Esophagus muscularis mucosa (tissue), 4 donors: ENCODE measurements around the gene DROSHA. TPM values are rescaled to one million over a fixed set of nuclear protein-coding genes. Genes with fewer than 3 reads are reported as not detected.

ENCODE experiments used
- DNase-seq: peaks from one replicate; pipeline ENCODE4 v3.0.0-alpha.2; 2017; ENCODE audit errors: extremely low spot score
- H3K27ac ChIP-seq, 4 donors: fragments of 200-600 bp; sonication (generic); replicated peaks in 1 of 4; 1 replicate in 3 of 4; 2 replicates in 1 of 4; pipeline ENCODE4 v1.5.1; 2016 to 2019; ENCODE audit warnings: mild to moderate bottlenecking in 1 of 4
- H3K27me3 ChIP-seq, 4 donors: fragments of 200-600 bp; sonication (generic); one replicate each; pipeline versions ENCODE4 v1.5.1 to v1.6.0; 2016 to 2019
- H3K36me3 ChIP-seq, 4 donors: fragments of 200-600 bp; sonication (generic); one replicate each; pipeline ENCODE4 v1.5.1; 2016 to 2019
- H3K4me1 ChIP-seq, 4 donors: fragments of 200-600 bp; sonication (generic); one replicate each; pipeline ENCODE4 v1.5.1; 2016 to 2019
- H3K4me3 ChIP-seq, 4 donors: fragments of 200-600 bp; sonication (generic); 1 replicate in 2 of 4; 2 replicates in 2 of 4; pipeline ENCODE4 v1.5.1; 2016 to 2019; ENCODE audit warnings: mild to moderate bottlenecking in 4 of 4, moderate library complexity in 1 of 4
- H3K9me3 ChIP-seq, 4 donors: fragments of 200-600 bp; sonication (generic); 1 replicate in 3 of 4; 2 replicates in 1 of 4; pipeline ENCODE4 v1.5.1; 2016 to 2019
- EP300 ChIP-seq: sonication (generic); formaldehyde crosslinking; IDR thresholded peaks from one replicate; pipeline ENCODE4 v1.6.1; 2017; ENCODE audit warnings: antibody characterized with exemption
- POLR2A ChIP-seq: fragments of 450-650 bp; IDR thresholded peaks from one replicate; pipeline ENCODE4 v1.6.1; 2017; ENCODE audit warnings: antibody characterized with exemption, moderate library complexity, mild to moderate bottlenecking, low read depth
- POLR2AphosphoS5 ChIP-seq, 2 donors: sonication (generic); formaldehyde crosslinking; IDR thresholded peaks; one replicate each; pipeline ENCODE4 v1.6.1; 2017; ENCODE audit warnings: antibody characterized with exemption in 2 of 2
- WGBS: methylation state at CpG from one replicate; pipeline ENCODE4 v1.1.5; 2018; 5-methylcytosine and 5-hydroxymethylcytosine counted together
- intact Hi-C: fragments of 100-400 bp; cut with DNase I; formaldehyde crosslinking; loops from one replicate; pipeline ENCODE4 v1.15.1; 2023
- total RNA-seq, 4 donors: library from RNA; depleted of rRNA; stranded (reverse); fragments of >200 nt; gene quantifications; one replicate each; pipeline versions ENCODE4 v1.1.0 to v1.2.1, GENCODE V29; 2016
- TF ChIP-seq, protein P1 (sequence below), 3 experiments: fragments of 200-600 bp in 2 of 3; fragments of 450-650 bp in 1 of 3; sonication (generic) in 2 of 3; IDR thresholded peaks; one replicate each; pipeline ENCODE4 v1.5.1; 2017 to 2019; ENCODE audit warnings: antibody characterized with exemption in 3 of 3, mild to moderate bottlenecking in 2 of 3, moderate library complexity in 1 of 3

DROSHA gene
- total RNA-seq, 4 donors from 2014 or later, result 27.5 to 47.0 (median 36.6) TPM

DNA sequence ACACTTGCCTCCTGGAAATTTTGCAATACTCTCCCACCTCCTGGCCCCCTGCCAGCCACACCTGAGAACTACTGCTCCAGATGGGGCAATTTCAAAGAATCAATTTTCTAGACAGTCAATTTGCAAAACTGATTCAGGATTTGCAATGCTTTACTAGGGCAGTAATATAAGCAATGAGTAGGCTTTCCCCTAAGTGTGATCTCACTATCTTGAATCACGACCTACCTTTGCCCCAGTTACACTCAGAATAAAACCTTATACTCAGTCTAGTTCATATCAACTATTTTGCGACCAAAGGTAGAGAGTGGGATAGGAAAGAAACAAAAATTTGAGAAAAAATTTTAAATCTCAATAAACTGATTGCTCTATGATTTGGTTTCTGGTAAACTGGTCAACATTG lies 54.4 kb downstream of the DROSHA start:
- Histone ChIP-seq H3K9me3 (no peaks in the 10 kb centered on the region), H3K27me3 (no peaks in the 10 kb centered on the region), H3K36me3 (peaks cover 0 to 43% (median 17%) of the 10 kb centered on the region in 4 donors), H3K4me1 (peaks cover 0 to 25% (median 21%) of the 10 kb centered on the region in 4 donors), H3K27ac (no peak overlapping the region), H3K4me3 (no peak overlapping the region)
- no peak for DNase-seq
- TF ChIP-seq POLR2AphosphoS5 (IDR thresholded peaks at IDR 0.05), result no peak
- no peak for TF ChIP-seq POLR2A
- TF ChIP-seq, protein P1, sequence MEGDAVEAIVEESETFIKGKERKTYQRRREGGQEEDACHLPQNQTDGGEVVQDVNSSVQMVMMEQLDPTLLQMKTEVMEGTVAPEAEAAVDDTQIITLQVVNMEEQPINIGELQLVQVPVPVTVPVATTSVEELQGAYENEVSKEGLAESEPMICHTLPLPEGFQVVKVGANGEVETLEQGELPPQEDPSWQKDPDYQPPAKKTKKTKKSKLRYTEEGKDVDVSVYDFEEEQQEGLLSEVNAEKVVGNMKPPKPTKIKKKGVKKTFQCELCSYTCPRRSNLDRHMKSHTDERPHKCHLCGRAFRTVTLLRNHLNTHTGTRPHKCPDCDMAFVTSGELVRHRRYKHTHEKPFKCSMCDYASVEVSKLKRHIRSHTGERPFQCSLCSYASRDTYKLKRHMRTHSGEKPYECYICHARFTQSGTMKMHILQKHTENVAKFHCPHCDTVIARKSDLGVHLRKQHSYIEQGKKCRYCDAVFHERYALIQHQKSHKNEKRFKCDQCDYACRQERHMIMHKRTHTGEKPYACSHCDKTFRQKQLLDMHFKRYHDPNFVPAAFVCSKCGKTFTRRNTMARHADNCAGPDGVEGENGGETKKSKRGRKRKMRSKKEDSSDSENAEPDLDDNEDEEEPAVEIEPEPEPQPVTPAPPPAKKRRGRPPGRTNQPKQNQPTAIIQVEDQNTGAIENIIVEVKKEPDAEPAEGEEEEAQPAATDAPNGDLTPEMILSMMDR (IDR thresholded peaks at IDR 0.05), result no peak
- no peak for TF ChIP-seq EP300
- intact Hi-C loops, result no loop called here
- WGBS, result 96% methylated on average over 2 of the region's 2 CpGs

DNA sequence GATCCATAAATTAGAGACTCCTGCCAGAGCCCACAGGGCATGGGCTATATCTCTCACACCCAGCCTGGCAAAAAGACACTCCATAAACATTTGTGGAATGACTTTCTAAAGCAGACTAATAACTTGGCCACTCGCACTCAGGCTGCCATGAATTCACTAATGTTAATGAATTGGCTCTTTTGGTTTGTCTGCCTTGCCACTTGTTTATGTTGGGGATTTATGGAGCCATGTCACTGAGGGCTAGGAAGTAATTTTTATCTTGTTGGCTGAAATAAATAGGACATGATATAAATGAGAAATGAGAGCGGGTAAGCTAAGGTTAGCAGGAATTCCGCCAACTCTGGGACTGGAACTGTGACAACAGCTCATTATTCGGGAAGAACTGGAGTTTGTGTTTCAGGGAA lies 55.2 kb downstream of the DROSHA start:
- Histone ChIP-seq H3K27ac (peak overlapping the region; percentile 1 to 34 (median 15)), H3K9me3 (no peaks in the 10 kb centered on the region), H3K27me3 (no peaks in the 10 kb centered on the region), H3K4me1 (peaks cover 0 to 28% (median 21%) of the 10 kb centered on the region in 4 donors), H3K36me3 (peaks cover 0 to 35% (median 12%) of the 10 kb centered on the region in 4 donors), H3K4me3 (peak overlapping the region in 1 of 4 donors; percentile 9)
- WGBS, result 42% methylated on average over 4 of the region's 4 CpGs
- TF ChIP-seq EP300 (no peak), POLR2A (no peak), POLR2AphosphoS5 (IDR thresholded peaks at IDR 0.05) (no peak)
- TF ChIP-seq, protein P1 (IDR thresholded peaks at IDR 0.05), result no peak
- DNase-seq, result no peak
- intact Hi-C loops, result no loop called here

DNA sequence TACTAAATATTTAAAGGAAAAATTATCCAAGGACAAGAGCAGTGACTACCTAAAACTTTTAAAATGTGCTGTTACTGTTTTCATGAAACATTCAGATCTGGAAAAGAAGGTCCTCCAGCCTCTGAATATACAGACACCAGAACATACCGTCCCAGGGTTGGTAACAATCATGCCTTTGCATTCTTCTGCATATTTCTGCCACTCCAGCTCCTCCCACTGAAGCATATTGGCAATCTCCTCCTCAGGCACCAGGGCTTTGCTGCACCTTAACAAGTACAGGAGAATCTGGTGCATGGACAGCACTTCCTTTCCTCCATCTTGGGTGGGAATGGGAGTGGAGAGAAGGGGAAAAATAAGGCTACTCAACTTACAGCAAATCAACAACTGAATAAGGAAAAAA lies 60.0 kb downstream of the DROSHA start:
- Histone ChIP-seq H3K9me3 (no peaks in the 10 kb centered on the region), H3K4me1 (peaks cover 0 to 39% (median 21%) of the 10 kb centered on the region in 4 donors), H3K27me3 (no peaks in the 10 kb centered on the region), H3K36me3 (peaks cover 0 to 34% (median 17%) of the 10 kb centered on the region in 4 donors), H3K27ac (no peak overlapping the region), H3K4me3 (no peak overlapping the region)
- peak in 1 of 2 donors; percentile 58 for TF ChIP-seq POLR2AphosphoS5 (IDR thresholded peaks at IDR 0.05)
- TF ChIP-seq, protein P1 (IDR thresholded peaks at IDR 0.05), result no peak
- intact Hi-C loops, result no loop called here
- no peak for DNase-seq
- WGBS, result 83% methylated on average over 1 of the region's 1 CpG

DNA sequence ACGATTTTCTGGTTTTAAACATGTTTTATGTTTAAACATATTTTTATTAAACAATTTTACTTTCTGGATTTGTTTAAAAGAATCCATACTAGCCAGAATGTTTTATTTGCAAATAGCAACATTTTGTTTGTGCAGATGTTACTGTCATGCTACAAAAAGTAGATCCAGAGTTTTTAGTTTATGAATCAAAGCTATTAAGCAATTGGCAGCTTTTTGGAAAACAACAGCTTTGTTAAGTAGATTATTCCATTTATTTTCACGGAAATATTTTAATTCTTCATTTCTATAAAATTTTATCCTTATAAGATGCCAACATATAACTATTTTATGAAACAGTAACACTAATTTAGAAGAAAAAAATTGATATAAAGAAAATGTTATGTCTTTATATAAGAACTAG lies 60.9 kb downstream of the DROSHA start:
- intact Hi-C loops, result no loop called here
- no peak for TF ChIP-seq EP300
- TF ChIP-seq POLR2AphosphoS5 (IDR thresholded peaks at IDR 0.05), result no peak
- TF ChIP-seq POLR2A, result no peak
- TF ChIP-seq, protein P1 (IDR thresholded peaks at IDR 0.05), result no peak
- DNase-seq, result no peak
- Histone ChIP-seq H3K36me3 (peaks cover 0 to 41% (median 21%) of the 10 kb centered on the region in 4 donors), H3K4me1 (peaks cover 0 to 30% (median 13%) of the 10 kb centered on the region in 4 donors), H3K27ac (no peak overlapping the region), H3K4me3 (no peak overlapping the region), H3K27me3 (no peaks in the 10 kb centered on the region), H3K9me3 (no peaks in the 10 kb centered on the region)
- 79% methylated on average over 2 of the region's 2 CpGs for WGBS

DNA sequence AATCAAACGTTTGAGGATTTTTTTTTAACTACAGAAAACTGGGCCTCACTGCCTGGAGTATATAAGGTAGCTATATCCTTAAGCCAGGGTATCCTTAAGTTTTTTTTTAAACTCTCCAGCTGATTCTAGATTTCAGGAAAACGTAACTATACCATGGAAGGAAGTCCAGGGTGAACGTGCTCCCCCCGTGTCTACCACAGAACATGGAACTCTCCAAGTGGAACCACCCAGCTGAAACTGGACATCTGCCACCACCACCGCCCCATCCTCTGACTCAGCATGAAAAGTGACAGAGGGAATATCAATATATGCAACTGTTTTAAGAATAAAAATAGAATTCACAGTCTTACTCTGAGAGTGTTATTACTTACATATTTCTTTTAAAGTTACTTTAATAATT lies 61.3 kb downstream of the DROSHA start:
- 52% methylated on average over 5 of the region's 5 CpGs for WGBS
- TF ChIP-seq, protein P1 (IDR thresholded peaks at IDR 0.05), result no peak
- TF ChIP-seq EP300 (no peak), POLR2AphosphoS5 (IDR thresholded peaks at IDR 0.05) (no peak), POLR2A (no peak)
- DNase-seq, result no peak

More for the DNA sequence above, 61.3 kb downstream of the DROSHA start:
- H3K27me3 ChIP-seq, result no peaks in the 10 kb centered on the region
- no peaks in the 10 kb centered on the region for H3K9me3 ChIP-seq
- no peak overlapping the region for H3K4me3 ChIP-seq
- H3K27ac ChIP-seq, result peak overlapping the region in 1 of 4 donors; percentile 3
- peaks cover 0 to 29% (median 11%) of the 10 kb centered on the region in 4 donors for H3K4me1 ChIP-seq
- peaks cover 0 to 41% (median 24%) of the 10 kb centered on the region in 4 donors for H3K36me3 ChIP-seq
- intact Hi-C loops, result no loop called here
